SK-N-MC (cell line): ENCODE measurements around the gene ABHD13.

Source experiments
- EZH2 ChIP-seq: fragments of 200-600 bp; sonication (generic); IDR thresholded peaks from one replicate; pipeline ENCODE4 v1.6.1; 2017; ENCODE audit warnings: antibody characterized with exemption
- FOXP2 ChIP-seq: optimal IDR thresholded peaks from 2 replicates; pipeline ENCODE3; 2011; ENCODE audit warnings: mild to moderate bottlenecking, moderate library complexity; ENCODE audit not compliant: insufficient read depth; ENCODE audit errors: extremely low read length, control extremely low read depth
- POLR2AphosphoS5 ChIP-seq: IDR thresholded peaks from 2 replicates; pipeline ENCODE4 v1.6.1; 2012; ENCODE audit warnings: mild to moderate bottlenecking, low read depth, low read length, borderline replicate concordance

GRCh38 chr13:108257248-108257647 is 39.1 kb downstream of the ABHD13 start:
- TF ChIP-seq EZH2 (no peak), FOXP2 (no peak), POLR2AphosphoS5 (no peak)
